ENCODE measurements around the gene MAPKAP1. TPM values are rescaled to one million over a fixed set of nuclear protein-coding genes. Genes with fewer than 3 reads are reported as not detected.
A peak's percentile ranks its signal among the peaks of the same experiment; 100 is the strongest.

Gene MAPKAP1
- total and polyA plus RNA-seq, 8 donors: 32.7 to 212 (median 78.2) TPM

DNA sequence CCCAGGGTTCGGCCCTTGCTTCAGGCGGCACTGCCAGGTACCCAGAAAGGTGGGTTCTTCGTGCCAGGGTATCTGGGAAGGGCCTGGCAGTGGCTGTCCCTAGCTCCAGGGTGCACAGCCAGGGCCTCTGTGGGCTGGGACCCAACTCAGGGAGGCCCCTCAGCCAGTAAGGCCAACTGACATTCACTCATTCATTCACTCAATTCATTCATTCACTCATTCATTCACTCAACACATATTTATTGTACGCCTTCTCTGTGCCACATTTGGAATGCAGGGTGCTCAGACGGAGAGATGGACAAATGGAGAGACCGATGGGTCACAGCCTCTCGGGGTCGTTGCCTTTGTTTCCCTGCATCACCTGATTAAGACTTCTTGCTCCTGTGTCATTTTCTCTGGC lies 290.5 kb downstream of the MAPKAP1 start:
- WGBS, 5 donors: 79 to 96% (median 89%) methylated on average over 8 of the region's 8 CpGs
- no peak overlapping the region for H3K27ac ChIP-seq
- no peaks in the 10 kb centered on the region for H3K9me3 ChIP-seq
- no peak for TF ChIP-seq POLR2AphosphoS5 (IDR thresholded peaks at IDR 0.05)
- TF ChIP-seq POLR2A (IDR thresholded peaks at IDR 0.05): no peak
- TF ChIP-seq, protein P1, sequence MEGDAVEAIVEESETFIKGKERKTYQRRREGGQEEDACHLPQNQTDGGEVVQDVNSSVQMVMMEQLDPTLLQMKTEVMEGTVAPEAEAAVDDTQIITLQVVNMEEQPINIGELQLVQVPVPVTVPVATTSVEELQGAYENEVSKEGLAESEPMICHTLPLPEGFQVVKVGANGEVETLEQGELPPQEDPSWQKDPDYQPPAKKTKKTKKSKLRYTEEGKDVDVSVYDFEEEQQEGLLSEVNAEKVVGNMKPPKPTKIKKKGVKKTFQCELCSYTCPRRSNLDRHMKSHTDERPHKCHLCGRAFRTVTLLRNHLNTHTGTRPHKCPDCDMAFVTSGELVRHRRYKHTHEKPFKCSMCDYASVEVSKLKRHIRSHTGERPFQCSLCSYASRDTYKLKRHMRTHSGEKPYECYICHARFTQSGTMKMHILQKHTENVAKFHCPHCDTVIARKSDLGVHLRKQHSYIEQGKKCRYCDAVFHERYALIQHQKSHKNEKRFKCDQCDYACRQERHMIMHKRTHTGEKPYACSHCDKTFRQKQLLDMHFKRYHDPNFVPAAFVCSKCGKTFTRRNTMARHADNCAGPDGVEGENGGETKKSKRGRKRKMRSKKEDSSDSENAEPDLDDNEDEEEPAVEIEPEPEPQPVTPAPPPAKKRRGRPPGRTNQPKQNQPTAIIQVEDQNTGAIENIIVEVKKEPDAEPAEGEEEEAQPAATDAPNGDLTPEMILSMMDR (IDR thresholded peaks at IDR 0.05): no peak
- TF ChIP-seq EP300 (IDR thresholded peaks at IDR 0.05): no peak
- DNase-seq: no peak
- intact Hi-C loops (cut with DNase I; ENCODE audit: low total_unique reads): no loop called here
- no peaks in the 10 kb centered on the region for H3K27me3 ChIP-seq
- peaks cover 0 to 6% (median 0%) of the 10 kb centered on the region in 4 donors for H3K4me1 ChIP-seq
- no peaks in the 10 kb centered on the region for H3K36me3 ChIP-seq
- no peak overlapping the region for H3K4me3 ChIP-seq

DNA sequence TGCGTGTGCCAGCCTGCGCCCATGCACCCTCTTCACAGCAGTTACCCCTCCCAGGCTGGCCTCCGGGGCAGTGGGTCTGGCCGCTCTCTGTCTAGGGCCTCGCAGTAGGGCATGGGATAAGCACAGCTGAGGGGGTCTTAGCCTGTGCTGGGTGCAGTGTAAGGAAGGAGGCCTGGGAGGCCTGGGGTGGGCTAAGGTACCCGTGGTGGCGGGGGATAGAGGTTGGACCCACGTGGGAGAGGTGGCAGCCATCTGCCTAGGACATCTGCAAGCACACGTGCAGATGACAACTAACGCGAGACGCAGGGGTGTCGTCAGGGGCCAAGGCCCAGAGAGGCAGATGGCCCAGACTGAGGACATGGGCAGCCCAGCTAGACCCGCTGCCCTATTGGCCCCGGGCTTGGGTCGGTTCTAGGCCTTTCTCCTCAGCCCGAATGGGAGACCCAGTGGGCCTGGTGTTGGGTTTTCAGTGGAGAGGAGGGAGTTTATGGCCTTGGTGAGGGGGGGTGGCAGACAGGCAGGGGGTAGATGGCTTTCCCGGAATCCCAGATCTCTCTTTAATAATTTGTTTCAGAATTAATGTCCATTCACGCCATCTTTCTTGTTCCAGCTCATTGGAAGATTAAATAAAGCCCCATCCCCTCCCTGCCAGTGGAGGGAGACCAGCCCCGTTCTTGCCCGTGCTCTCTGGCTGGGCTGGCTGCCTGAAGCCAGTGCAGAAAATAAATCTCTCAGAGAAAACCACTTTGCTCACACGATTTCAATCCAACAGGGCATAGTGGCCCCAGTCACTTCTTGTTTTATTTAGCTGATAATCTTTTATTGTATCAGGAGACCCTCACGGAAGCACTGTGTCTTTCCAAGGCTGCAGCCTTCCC lies 291.2 kb downstream of the MAPKAP1 start:
- WGBS, 5 donors: 75 to 87% (median 85%) methylated on average over 14 to 23 of the region's 23 CpGs
- intact Hi-C loops (cut with DNase I; ENCODE audit: low total_unique reads): no loop called here
- DNase-seq: peak in 1 of 2 donors; percentile 48

DNA sequence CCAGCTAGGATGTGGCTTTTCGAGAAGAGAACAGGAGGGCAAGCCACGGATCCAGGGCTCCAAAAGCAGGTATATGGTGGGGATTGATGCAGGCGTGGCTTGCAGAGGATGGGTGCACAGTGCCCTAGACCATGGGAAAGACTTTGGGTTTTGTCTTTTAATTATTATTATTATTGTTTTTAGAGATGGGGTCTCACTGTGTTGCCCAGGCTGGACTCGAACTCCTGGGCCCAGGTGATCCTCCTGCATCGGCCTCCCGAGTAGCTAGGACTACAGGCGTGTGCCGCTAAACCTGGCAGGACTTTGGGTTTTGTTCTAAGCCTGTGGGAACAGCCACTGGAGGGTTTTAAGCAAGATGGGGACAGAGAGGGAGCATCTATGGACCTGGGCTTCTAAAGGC lies 293.4 kb downstream of the MAPKAP1 start:
- no peaks in the 10 kb centered on the region for H3K9me3 ChIP-seq
- 87 to 92% (median 89%) methylated on average over 8 of the region's 8 CpGs for WGBS, 5 donors
- peaks cover 0 to 8% (median 8%) of the 10 kb centered on the region in 3 donors for H3K27me3 ChIP-seq
- intact Hi-C loops (cut with DNase I; ENCODE audit: low total_unique reads): no loop called here
- H3K27ac ChIP-seq: no peak overlapping the region
- DNase-seq: no peak
- TF ChIP-seq EP300 (IDR thresholded peaks at IDR 0.05) (no peak), POLR2A (IDR thresholded peaks at IDR 0.05) (no peak), POLR2AphosphoS5 (IDR thresholded peaks at IDR 0.05) (no peak)
- TF ChIP-seq, protein P1 (IDR thresholded peaks at IDR 0.05): no peak
- peaks cover 2 to 9% (median 3%) of the 10 kb centered on the region in 4 donors for H3K4me1 ChIP-seq
- no peaks in the 10 kb centered on the region for H3K36me3 ChIP-seq
- H3K4me3 ChIP-seq: no peak overlapping the region

More for the DNA sequence above, 291.2 kb downstream of the MAPKAP1 start:
- no peak overlapping the region for H3K27ac ChIP-seq
- no peaks in the 10 kb centered on the region for H3K36me3 ChIP-seq
- peaks cover 0 to 6% (median 0%) of the 10 kb centered on the region in 4 donors for H3K4me1 ChIP-seq
- TF ChIP-seq POLR2A (IDR thresholded peaks at IDR 0.05) (no peak), EP300 (IDR thresholded peaks at IDR 0.05) (no peak), POLR2AphosphoS5 (IDR thresholded peaks at IDR 0.05) (no peak)
- TF ChIP-seq, protein P1 (IDR thresholded peaks at IDR 0.05): no peak
- no peaks in the 10 kb centered on the region for H3K27me3 ChIP-seq
- no peaks in the 10 kb centered on the region for H3K9me3 ChIP-seq
- no peak overlapping the region for H3K4me3 ChIP-seq

DNA sequence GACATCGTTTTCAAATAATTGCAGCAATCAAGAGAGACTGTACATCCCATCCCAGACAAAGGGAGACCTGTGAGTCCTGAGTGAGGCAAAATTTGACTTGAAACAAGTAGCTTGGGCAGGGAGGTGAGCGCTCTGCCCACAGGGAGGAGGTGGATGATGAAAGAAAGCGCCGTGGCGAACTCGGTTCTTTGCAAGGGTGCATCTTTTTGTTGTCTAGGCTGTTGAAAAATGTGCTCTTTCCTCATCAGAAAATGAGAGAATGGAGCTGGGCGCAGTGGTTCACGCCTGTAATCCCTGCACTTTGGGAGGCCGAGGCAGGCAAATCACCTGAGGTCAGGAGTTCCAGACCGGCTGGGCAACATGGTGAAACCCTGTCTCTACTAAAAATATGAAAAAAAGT lies 294.8 kb downstream of the MAPKAP1 start:
- no peak for DNase-seq
- TF ChIP-seq EP300 (IDR thresholded peaks at IDR 0.05) (no peak), POLR2A (IDR thresholded peaks at IDR 0.05) (no peak), POLR2AphosphoS5 (IDR thresholded peaks at IDR 0.05) (no peak)
- TF ChIP-seq, protein P1 (IDR thresholded peaks at IDR 0.05): no peak
- Histone ChIP-seq H3K4me1 (peaks cover 11 to 21% (median 14%) of the 10 kb centered on the region in 4 donors), H3K9me3 (no peaks in the 10 kb centered on the region), H3K27ac (no peak overlapping the region), H3K4me3 (no peak overlapping the region), H3K36me3 (no peaks in the 10 kb centered on the region), H3K27me3 (peaks cover 0 to 22% (median 22%) of the 10 kb centered on the region in 3 donors)
- intact Hi-C loops (cut with DNase I; ENCODE audit: low total_unique reads): no loop called here
- 77 to 91% (median 83%) methylated on average over 10 of the region's 10 CpGs for WGBS, 5 donors

All from stomach (tissue), 9 donors.